ENCODE measurements around the gene FANCC.

DNA sequence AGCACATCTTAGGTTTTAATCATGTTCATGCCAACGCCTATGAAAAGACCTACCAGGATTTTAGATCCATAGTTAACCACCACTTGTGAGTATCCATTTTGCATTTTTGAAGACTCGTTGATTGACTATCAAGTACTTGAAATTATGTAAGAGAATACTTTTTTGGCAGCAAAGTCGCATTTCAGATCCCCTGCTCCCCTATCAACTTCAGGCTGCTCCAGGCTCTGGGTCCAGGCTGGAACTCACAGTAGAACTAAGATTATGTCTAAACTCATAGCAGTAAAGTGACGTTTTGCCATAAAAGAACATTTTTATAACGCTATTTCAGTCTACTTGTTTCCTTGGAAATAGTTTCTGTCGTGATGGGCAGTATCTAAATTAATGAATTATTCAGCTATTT lies 267.7 kb downstream of the FANCC start:
- TF ChIP-seq, protein P1, sequence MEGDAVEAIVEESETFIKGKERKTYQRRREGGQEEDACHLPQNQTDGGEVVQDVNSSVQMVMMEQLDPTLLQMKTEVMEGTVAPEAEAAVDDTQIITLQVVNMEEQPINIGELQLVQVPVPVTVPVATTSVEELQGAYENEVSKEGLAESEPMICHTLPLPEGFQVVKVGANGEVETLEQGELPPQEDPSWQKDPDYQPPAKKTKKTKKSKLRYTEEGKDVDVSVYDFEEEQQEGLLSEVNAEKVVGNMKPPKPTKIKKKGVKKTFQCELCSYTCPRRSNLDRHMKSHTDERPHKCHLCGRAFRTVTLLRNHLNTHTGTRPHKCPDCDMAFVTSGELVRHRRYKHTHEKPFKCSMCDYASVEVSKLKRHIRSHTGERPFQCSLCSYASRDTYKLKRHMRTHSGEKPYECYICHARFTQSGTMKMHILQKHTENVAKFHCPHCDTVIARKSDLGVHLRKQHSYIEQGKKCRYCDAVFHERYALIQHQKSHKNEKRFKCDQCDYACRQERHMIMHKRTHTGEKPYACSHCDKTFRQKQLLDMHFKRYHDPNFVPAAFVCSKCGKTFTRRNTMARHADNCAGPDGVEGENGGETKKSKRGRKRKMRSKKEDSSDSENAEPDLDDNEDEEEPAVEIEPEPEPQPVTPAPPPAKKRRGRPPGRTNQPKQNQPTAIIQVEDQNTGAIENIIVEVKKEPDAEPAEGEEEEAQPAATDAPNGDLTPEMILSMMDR (IDR thresholded peaks at IDR 0.05; ENCODE audit: insufficient read depth, low read depth, low read length) = no peak
- no peak for TF ChIP-seq EZH2 (IDR thresholded peaks at IDR 0.05; ENCODE audit: insufficient read depth, low read length)
